Measurements from ENCODE around the gene ABCF2.

ABCF2 gene

GRCh38 chr7:151181011-151181431, 46.0 kb downstream of the ABCF2 start:
- no peak for DNase-seq (ENCODE audit: low read depth, low spot score)
- no peaks in the 10 kb centered on the region for H3K9me3 ChIP-seq (ENCODE audit: control insufficient read depth, insufficient read depth, low read length)
- H3K27ac ChIP-seq (ENCODE audit: low read length): no peak overlapping the region
- peaks cover 3% of the 10 kb centered on the region for H3K4me1 ChIP-seq (ENCODE audit: control insufficient read depth, insufficient read depth, low read length)
- H3K27me3 ChIP-seq (ENCODE audit: control insufficient read depth, insufficient read depth, low read length): no peaks in the 10 kb centered on the region; the same call in 1 of the 2 replicates
- H3K36me3 ChIP-seq (ENCODE audit: control insufficient read depth, insufficient read depth, low read length): no peaks in the 10 kb centered on the region
- no peak overlapping the region for H3K4me3 ChIP-seq (ENCODE audit: low read length)
- no CpG with 5 or more reads among the region's 22 CpGs for WGBS (ENCODE audit: insufficient coverage, insufficient read length)

GRCh38 chr7:151179946-151180345, 47.1 kb downstream of the ABCF2 start:
- Histone ChIP-seq H3K36me3 (ENCODE audit: control insufficient read depth, insufficient read depth, low read length) (no peaks in the 10 kb centered on the region), H3K4me1 (ENCODE audit: control insufficient read depth, insufficient read depth, low read length) (peaks cover 5% of the 10 kb centered on the region), H3K27ac (ENCODE audit: low read length) (no peak overlapping the region), H3K27me3 (ENCODE audit: control insufficient read depth, insufficient read depth, low read length) (no peaks in the 10 kb centered on the region; the same call in 1 of the 2 replicates), H3K4me3 (ENCODE audit: low read length) (no peak overlapping the region), H3K9me3 (ENCODE audit: control insufficient read depth, insufficient read depth, low read length) (no peaks in the 10 kb centered on the region)
- WGBS (ENCODE audit: insufficient coverage, insufficient read length): no CpG with 5 or more reads among the region's 4 CpGs
- no peak for DNase-seq (ENCODE audit: low read depth, low spot score)

GRCh38 chr7:151179287-151179860, 47.6 kb downstream of the ABCF2 start:
- H3K4me1 ChIP-seq (ENCODE audit: control insufficient read depth, insufficient read depth, low read length): peaks cover 5% of the 10 kb centered on the region
- no peaks in the 10 kb centered on the region for H3K9me3 ChIP-seq (ENCODE audit: control insufficient read depth, insufficient read depth, low read length)
- H3K27me3 ChIP-seq (ENCODE audit: control insufficient read depth, insufficient read depth, low read length): no peaks in the 10 kb centered on the region; the same call in 1 of the 2 replicates
- no peak for DNase-seq (ENCODE audit: low read depth, low spot score)
- H3K36me3 ChIP-seq (ENCODE audit: control insufficient read depth, insufficient read depth, low read length): no peaks in the 10 kb centered on the region
- no CpG with 5 or more reads among the region's 8 CpGs for WGBS (ENCODE audit: insufficient coverage, insufficient read length)
- H3K27ac ChIP-seq (ENCODE audit: low read length): no peak overlapping the region
- H3K4me3 ChIP-seq (ENCODE audit: low read length): no peak overlapping the region

- H3K4me3 ChIP-seq (ENCODE audit: low read length): no peak overlapping the region
- peaks cover 5% of the 10 kb centered on the region for H3K4me1 ChIP-seq (ENCODE audit: control insufficient read depth, insufficient read depth, low read length)
- no CpG with 5 or more reads among the region's 2 CpGs for WGBS (ENCODE audit: insufficient coverage, insufficient read length)
- no peaks in the 10 kb centered on the region for H3K9me3 ChIP-seq (ENCODE audit: control insufficient read depth, insufficient read depth, low read length)
- no peak overlapping the region for H3K27ac ChIP-seq (ENCODE audit: low read length)
- no peaks in the 10 kb centered on the region for H3K36me3 ChIP-seq (ENCODE audit: control insufficient read depth, insufficient read depth, low read length)
- no peak for DNase-seq (ENCODE audit: low read depth, low spot score)
- no peaks in the 10 kb centered on the region; the same call in 1 of the 2 replicates for H3K27me3 ChIP-seq (ENCODE audit: control insufficient read depth, insufficient read depth, low read length)
These were observed 48.2 kb downstream of the ABCF2 start for GRCh38 chr7:151178831-151179230.

- H3K27me3 ChIP-seq (ENCODE audit: control insufficient read depth, insufficient read depth, low read length): peaks cover 1% of the 10 kb centered on the region; the same call in 1 of the 2 replicates
These were observed 48.8 kb downstream of the ABCF2 start for GRCh38 chr7:151178236-151178635.

GRCh38 chr7:151177310-151177709, 49.7 kb downstream of the ABCF2 start:
- Histone ChIP-seq H3K27me3 (ENCODE audit: control insufficient read depth, insufficient read depth, low read length) (peaks cover 4% of the 10 kb centered on the region; the same call in 1 of the 2 replicates), H3K4me3 (ENCODE audit: low read length) (no peak overlapping the region), H3K36me3 (ENCODE audit: control insufficient read depth, insufficient read depth, low read length) (no peaks in the 10 kb centered on the region), H3K9me3 (ENCODE audit: control insufficient read depth, insufficient read depth, low read length) (no peaks in the 10 kb centered on the region), H3K4me1 (ENCODE audit: control insufficient read depth, insufficient read depth, low read length) (peaks cover 5% of the 10 kb centered on the region), H3K27ac (ENCODE audit: low read length) (no peak overlapping the region)
- no peak for DNase-seq (ENCODE audit: low read depth, low spot score)
- no CpG with 5 or more reads among the region's 1 CpG for WGBS (ENCODE audit: insufficient coverage, insufficient read length)

More at GRCh38 chr7:151178236-151178635, 48.8 kb downstream of the ABCF2 start:
- Histone ChIP-seq H3K9me3 (ENCODE audit: control insufficient read depth, insufficient read depth, low read length) (no peaks in the 10 kb centered on the region), H3K4me1 (ENCODE audit: control insufficient read depth, insufficient read depth, low read length) (peaks cover 5% of the 10 kb centered on the region), H3K4me3 (ENCODE audit: low read length) (no peak overlapping the region), H3K36me3 (ENCODE audit: control insufficient read depth, insufficient read depth, low read length) (no peaks in the 10 kb centered on the region), H3K27ac (ENCODE audit: low read length) (no peak overlapping the region)
- no peak for DNase-seq (ENCODE audit: low read depth, low spot score)
- WGBS (ENCODE audit: insufficient coverage, insufficient read length): no CpG with 5 or more reads among the region's 9 CpGs

- H3K27me3 ChIP-seq (ENCODE audit: control insufficient read depth, insufficient read depth, low read length): peaks cover 4% of the 10 kb centered on the region; the same call in 1 of the 2 replicates
- WGBS (ENCODE audit: insufficient coverage, insufficient read length): no CpG with 5 or more reads among the region's 9 CpGs
- peaks cover 5% of the 10 kb centered on the region for H3K4me1 ChIP-seq (ENCODE audit: control insufficient read depth, insufficient read depth, low read length)
- H3K36me3 ChIP-seq (ENCODE audit: control insufficient read depth, insufficient read depth, low read length): no peaks in the 10 kb centered on the region
- H3K27ac ChIP-seq (ENCODE audit: low read length): no peak overlapping the region
- no peaks in the 10 kb centered on the region for H3K9me3 ChIP-seq (ENCODE audit: control insufficient read depth, insufficient read depth, low read length)
- H3K4me3 ChIP-seq (ENCODE audit: low read length): no peak overlapping the region
- DNase-seq (ENCODE audit: low read depth, low spot score): no peak
These were observed 50.6 kb downstream of the ABCF2 start for GRCh38 chr7:151176401-151176800.

- Histone ChIP-seq H3K36me3 (ENCODE audit: control insufficient read depth, insufficient read depth, low read length) (no peaks in the 10 kb centered on the region), H3K27ac (ENCODE audit: low read length) (no peak overlapping the region), H3K9me3 (ENCODE audit: control insufficient read depth, insufficient read depth, low read length) (no peaks in the 10 kb centered on the region), H3K4me1 (ENCODE audit: control insufficient read depth, insufficient read depth, low read length) (peaks cover 5% of the 10 kb centered on the region), H3K4me3 (ENCODE audit: low read length) (no peak overlapping the region), H3K27me3 (ENCODE audit: control insufficient read depth, insufficient read depth, low read length) (peaks cover 4% of the 10 kb centered on the region; the same call in 1 of the 2 replicates)
- no CpG with 5 or more reads among the region's 23 CpGs for WGBS (ENCODE audit: insufficient coverage, insufficient read length)
- DNase-seq (ENCODE audit: low read depth, low spot score): no peak
These were observed 51.2 kb downstream of the ABCF2 start for GRCh38 chr7:151175793-151176311.

GRCh38 chr7:151175047-151175792, 51.8 kb downstream of the ABCF2 start:
- H3K9me3 ChIP-seq (ENCODE audit: control insufficient read depth, insufficient read depth, low read length): no peaks in the 10 kb centered on the region
- H3K27ac ChIP-seq (ENCODE audit: low read length): no peak overlapping the region
- DNase-seq (ENCODE audit: low read depth, low spot score): no peak
- H3K4me1 ChIP-seq (ENCODE audit: control insufficient read depth, insufficient read depth, low read length): peaks cover 5% of the 10 kb centered on the region
- H3K27me3 ChIP-seq (ENCODE audit: control insufficient read depth, insufficient read depth, low read length): peaks cover 4% of the 10 kb centered on the region; the same call in 1 of the 2 replicates
- no peaks in the 10 kb centered on the region for H3K36me3 ChIP-seq (ENCODE audit: control insufficient read depth, insufficient read depth, low read length)
- no CpG with 5 or more reads among the region's 16 CpGs for WGBS (ENCODE audit: insufficient coverage, insufficient read length)
- no peak overlapping the region for H3K4me3 ChIP-seq (ENCODE audit: low read length)

- H3K27ac ChIP-seq (ENCODE audit: low read length): no peak overlapping the region
- no peak overlapping the region for H3K4me3 ChIP-seq (ENCODE audit: low read length)
- no CpG with 5 or more reads among the region's 77 CpGs for WGBS (ENCODE audit: insufficient coverage, insufficient read length)
- H3K9me3 ChIP-seq (ENCODE audit: control insufficient read depth, insufficient read depth, low read length): no peaks in the 10 kb centered on the region
- H3K36me3 ChIP-seq (ENCODE audit: control insufficient read depth, insufficient read depth, low read length): no peaks in the 10 kb centered on the region
- H3K4me1 ChIP-seq (ENCODE audit: control insufficient read depth, insufficient read depth, low read length): peaks cover 5% of the 10 kb centered on the region
- DNase-seq (ENCODE audit: low read depth, low spot score): no peak
- peaks cover 9% of the 10 kb centered on the region for H3K27me3 ChIP-seq (ENCODE audit: control insufficient read depth, insufficient read depth, low read length)
These were observed 52.6 kb downstream of the ABCF2 start for GRCh38 chr7:151174246-151175046.

Measured in iPS DF 6.9 (cell line).